ENCODE data around the gene NONO.
"Not testable (repeated sequence)": the region's sequence is repeated elsewhere in the genome, so short reads cannot be mapped to it uniquely, and the experiment has no call there.

DNA sequence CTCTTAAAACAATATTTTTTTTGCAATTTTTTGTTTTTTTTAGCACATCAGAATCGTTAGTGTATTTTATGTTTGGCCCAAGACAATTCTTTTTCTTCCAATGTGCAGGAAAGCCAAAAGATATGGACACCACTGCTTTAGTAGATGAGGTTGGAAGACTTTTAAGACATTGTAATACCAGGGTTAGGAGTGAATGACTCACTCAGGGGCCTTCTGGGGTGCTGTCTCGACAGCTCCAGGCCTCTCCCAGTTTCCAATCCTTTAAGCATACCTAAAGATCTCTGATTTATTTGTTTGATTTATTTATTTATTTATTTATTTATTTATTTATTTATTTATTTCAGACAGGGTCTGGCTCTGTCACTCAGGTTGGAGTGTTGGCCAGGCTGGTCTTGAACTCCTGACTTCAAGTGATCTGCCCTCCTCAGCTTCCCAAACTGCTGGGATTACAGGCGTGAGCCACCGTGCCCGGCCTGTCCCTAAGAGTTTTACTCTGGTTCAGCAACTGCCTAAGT is 65.8 kb downstream of the NONO start:
- TF ChIP-seq, protein P1, sequence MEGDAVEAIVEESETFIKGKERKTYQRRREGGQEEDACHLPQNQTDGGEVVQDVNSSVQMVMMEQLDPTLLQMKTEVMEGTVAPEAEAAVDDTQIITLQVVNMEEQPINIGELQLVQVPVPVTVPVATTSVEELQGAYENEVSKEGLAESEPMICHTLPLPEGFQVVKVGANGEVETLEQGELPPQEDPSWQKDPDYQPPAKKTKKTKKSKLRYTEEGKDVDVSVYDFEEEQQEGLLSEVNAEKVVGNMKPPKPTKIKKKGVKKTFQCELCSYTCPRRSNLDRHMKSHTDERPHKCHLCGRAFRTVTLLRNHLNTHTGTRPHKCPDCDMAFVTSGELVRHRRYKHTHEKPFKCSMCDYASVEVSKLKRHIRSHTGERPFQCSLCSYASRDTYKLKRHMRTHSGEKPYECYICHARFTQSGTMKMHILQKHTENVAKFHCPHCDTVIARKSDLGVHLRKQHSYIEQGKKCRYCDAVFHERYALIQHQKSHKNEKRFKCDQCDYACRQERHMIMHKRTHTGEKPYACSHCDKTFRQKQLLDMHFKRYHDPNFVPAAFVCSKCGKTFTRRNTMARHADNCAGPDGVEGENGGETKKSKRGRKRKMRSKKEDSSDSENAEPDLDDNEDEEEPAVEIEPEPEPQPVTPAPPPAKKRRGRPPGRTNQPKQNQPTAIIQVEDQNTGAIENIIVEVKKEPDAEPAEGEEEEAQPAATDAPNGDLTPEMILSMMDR (conservative IDR thresholded peaks at IDR 0.05; ENCODE audit: low read depth, low read length) = not testable (repeated sequence)
- not testable (repeated sequence) for TF ChIP-seq EZH2 (IDR thresholded peaks at IDR 0.05; ENCODE audit: borderline replicate concordance, low read depth, low read length, poor library complexity, severe bottlenecking)

Data from A673 (cell line).